Measurements from ENCODE around the gene RPL29.

The RPL29 gene

DNA sequence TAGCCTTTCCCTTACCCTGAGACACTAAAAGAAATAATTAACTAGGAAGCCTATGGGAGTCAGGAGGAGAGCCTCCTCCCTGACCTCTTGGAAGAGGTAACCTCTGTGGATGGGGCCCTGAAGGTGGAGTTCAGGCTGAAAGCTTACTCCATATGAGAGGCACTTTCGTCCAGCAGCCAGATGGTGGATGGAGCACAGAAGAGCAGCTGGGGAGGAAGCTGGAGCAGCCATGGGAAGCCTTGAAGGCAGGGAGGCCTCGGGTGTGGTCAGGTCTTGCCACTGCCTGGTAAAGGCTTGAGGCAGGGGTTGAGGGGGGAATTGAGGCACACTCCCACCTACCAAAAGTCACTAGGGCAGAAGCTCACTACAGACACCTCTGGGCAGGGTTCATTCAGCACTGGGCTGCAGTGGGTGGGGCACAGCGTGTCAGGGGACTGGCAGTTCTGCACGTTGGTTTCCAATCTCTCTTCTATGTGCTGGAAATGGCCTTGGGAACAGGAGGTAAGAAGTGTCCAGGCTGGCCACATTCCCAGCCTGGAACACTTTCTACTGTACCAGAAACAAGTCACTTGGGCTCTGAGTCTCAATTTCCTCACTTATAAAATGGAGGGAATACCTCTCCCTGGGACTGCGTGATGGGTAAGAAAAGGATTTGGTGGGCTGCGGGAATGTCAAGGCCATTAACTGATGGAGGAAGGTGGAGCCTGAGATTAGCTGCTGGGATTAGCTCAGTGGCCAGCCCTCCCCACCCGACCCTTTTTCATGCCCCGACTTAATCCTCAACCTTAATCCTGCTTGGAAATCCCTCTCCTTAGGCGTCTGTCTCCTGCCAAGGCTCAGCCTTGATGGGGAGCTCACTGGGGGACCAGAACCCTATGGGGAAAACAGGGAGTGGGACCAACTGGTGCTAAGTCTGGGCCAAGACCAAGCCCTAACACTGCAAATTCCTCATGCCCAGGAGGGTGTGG lies 33.8 kb downstream of the RPL29 start:
- DNase-seq, result no peak

DNA sequence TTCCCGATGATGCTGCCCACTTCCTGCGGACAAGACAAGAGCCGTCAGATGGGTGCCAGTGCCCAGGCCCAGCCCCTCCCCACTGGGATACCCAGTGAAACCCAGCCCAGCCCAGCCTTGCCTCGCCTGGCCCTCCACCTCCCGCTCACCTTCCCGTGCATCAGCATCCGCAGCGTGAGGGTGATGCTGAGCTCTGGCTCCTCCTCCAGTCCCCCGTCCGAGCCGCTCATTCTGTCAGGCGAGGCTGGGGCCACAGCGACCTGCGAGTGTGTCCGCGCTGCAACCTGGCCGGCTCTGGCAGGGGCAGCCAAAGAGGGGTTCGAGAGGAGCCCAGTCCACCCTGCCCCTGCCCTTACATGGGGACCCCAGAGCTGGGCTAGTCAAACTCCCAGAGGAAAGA lies 34.7 kb downstream of the RPL29 start:
- no peak for DNase-seq

DNA sequence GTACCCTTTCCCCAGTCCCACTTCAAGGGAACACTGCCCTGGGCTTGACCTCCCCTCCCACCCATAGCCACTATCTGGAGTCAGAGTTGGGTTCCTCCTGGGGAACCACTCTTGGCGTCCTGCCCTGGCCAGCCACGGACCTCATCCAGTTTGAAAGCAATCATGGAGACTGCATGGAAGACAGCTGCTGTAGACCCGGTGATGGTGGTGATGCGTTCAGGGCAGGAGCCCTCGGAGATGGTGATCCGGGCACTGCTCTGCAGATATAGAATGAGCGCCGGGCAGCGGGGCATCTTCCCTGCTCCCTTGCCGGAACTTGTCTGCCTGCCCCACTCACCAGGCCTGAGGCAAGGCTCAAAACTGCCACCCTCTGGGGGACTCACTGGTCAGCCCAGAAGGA lies 35.3 kb downstream of the RPL29 start:
- DNase-seq, result no peak

DNA sequence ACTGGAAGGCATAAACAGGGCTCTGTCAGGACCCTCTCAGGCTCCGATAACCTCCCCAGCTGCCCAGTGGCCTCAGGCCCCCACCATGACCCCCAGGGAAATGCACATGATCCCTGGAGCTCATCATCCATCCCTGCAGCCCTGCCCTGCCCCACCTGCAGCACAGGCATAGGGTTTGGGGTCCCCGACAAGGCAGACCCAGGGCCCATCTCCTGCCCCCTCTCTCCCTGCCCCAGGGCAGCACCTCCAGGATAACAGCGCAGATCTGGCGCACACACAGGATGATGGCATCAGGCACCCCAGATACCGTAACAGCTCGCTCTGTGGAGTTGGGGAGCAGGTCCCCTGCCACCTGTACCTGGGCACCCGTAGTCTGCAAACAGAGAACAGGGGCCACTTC lies 36.0 kb downstream of the RPL29 start:
- no peak for DNase-seq

DNA sequence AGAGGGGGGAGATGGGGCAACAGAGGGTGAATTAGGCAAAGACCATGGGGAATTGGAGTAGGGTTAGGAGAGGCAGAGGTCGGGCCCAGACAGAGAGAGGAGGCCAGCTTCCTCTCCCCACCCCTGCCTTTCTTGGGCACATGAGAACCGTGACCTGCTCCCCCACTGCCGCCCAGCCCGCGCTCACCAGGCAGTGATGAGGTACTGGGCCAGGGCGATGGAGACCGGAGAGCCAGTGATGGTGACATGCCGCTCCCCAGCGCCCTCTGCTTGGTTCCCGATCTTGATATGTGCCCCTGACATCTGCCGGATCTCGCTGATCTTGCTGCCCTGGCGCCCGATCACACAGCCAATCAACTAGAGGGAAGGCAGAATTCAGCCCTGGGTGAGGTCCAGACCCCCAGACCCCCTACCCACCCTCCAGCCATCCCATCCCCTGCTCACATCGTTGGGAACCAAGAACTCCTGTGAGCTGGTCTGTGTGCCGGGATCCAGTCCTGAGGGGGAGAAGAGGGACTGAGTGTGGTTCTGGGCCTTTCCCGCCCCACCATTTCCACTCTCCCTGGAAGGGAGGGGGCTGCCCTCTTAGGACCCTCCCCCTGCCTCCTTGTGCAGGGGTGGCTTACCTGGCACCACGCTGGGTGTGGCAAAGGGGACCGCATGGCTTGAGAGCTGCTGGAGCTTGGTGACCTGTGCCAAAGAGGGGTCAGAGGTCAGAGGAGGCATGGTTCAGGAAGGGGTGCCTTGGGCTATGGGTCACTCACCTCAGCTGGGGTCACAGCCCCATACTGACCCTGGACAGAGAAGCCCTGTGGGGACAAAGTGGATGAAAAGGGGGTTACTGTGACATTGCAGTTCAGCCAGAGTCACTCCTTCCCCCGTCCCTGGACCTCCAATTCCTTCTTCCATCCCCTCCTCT lies 36.8 kb downstream of the RPL29 start:
- no peak for DNase-seq

DNA sequence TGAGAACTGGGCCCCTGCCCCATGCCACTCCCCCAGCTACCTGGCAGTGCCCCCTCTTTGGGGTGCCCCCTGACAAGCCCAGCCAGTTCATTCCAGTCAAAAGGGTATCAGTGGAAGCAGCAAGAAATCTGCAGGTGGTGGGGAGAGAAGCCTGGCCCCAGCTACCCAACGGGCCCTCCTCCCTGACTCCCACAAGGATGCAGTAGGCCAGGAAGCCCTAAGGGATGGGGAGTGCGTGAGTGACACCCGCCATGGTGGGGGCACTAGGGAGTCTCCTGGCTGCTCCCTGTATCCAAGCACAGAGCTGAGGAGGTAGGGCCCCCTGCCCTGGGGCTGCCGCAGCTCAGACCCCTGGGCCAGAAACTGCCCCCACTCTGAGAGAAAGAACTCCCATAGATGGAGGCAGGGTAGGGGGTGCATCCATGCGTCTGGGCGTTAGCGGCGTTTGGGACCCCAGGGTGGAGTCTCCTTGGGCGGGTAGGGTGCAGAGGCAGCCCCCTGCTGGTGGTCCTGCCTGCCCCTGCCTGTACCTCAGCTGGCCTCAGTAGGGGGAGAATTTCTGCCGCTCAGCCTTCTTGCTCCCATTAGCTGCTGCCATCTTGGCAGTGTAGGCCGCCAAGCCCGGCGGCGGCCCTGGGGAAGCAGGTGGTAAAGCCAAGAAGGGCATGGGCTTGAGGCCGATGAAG lies 38.0 kb downstream of the RPL29 start:
- DNase-seq, result no peak

DNA sequence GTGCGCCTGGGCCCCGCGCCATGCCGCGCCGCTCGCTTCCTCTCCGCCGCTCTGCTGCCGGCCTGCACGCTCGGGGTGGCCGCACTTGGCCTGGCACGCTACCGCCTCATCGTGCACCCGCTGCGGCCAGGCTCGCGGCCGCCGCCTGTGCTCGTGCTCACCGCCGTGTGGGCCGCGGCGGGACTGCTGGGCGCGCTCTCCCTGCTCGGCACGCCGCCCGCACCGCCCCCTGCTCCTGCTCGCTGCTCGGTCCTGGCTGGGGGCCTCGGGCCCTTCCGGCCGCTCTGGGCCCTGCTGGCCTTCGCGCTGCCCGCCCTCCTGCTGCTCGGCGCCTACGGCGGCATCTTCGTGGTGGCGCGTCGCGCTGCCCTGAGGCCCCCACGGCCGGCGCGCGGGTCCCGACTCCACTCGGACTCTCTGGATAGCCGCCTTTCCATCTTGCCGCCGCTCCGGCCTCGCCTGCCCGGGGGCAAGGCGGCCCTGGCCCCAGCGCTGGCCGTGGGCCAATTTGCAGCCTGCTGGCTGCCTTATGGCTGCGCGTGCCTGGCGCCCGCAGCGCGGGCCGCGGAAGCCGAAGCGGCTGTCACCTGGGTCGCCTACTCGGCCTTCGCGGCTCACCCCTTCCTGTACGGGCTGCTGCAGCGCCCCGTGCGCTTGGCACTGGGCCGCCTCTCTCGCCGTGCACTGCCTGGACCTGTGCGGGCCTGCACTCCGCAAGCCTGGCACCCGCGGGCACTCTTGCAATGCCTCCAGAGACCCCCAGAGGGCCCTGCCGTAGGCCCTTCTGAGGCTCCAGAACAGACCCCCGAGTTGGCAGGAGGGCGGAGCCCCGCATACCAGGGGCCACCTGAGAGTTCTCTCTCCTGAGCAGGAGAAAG lies 39.6 kb downstream of the RPL29 start:
- no peak for DNase-seq

DNA sequence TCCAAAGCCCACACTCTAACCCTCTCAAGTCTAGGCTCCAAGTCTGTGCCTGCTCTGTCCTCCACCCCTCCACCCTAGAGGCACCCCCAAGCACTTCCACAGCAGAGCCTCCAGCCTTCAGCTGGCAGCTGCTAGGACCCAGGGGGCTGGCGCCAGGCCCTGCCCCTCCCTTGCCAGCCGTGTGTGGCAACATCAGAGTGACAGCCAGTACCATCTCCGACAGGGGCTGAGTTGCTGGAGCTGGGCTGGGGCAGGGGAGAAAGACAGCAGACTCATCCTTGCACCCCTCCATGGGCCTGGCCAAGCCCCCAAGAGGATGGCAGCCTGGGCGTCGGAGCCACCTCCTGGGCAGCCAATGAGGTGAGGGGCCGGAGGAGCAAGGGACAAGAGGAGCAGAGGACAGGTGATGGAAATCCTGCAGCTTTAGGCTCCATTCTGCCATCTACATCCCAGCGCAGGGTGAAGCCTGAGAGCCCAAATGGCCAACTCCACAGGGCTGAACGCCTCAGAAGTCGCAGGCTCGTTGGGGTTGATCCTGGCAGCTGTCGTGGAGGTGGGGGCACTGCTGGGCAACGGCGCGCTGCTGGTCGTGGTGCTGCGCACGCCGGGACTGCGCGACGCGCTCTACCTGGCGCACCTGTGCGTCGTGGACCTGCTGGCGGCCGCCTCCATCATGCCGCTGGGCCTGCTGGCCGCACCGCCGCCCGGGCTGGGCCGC lies 40.4 kb downstream of the RPL29 start, which contains the start of gene GPR62:
GPR62 (plus strand) TSS at position 207 of the 718 bp plus-strand sequence; CDS start at position 479, 272 bp downstream.
- DNase-seq, result no peak

DNA sequence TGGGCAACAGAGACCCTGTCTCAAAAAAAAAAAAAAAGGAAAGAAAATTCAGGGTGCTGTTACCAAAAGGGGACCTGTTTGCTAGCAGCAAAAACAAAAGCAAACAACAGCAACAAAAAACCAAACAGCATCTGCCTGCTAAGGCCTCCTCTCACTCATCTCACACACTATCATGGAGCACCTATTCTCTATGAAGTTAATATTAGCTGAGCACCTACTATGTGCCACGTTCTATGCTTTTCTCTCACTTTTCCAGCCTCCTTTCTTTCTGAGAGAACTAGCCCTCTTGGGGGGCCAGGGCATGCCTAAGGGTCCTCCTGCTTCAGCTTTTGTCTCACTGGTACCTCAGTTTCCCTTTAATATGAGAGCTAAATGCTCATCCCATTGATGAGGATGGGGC lies 41.0 kb downstream of the RPL29 start:
- DNase-seq, result no peak

DNA sequence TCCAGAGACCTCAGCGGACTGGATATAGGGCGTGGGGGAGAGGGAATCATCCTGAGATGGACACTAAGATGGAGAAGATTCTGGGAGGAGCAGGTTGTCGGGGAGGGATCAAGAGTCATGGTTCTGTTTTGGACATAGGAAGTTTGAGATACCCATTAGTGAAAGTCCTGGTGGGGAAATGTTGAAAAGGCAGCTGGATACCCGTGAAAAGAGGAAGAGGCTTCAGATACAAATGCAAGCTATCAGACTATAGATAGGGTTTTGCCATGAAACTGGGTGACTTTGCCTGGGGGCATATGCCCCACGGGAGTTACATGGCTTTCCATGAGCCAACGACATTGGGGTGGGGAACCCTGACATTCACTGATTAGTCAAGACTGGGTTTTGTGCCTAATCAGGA lies 41.6 kb downstream of the RPL29 start:
- DNase-seq, result no peak

DNA sequence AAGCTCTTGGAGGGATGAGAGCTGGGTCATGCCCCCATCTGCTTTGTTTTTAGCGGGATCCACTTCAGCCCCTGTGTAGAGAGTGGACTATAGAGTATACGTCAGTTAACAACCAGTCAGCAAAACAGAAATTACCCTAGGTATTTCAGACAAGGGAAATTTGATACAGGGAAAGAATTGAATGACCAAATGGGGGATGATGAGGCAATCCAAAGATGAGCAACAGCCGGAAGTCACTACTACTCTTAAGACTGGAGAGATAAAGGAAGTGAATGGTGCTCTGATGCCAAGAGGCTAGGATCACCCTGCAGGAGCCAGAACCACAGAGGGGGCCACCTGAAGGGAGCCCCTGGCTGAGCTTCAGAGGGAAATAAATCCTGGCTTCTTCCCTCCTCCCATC lies 42.2 kb downstream of the RPL29 start:
- DNase-seq, result no peak

DNA sequence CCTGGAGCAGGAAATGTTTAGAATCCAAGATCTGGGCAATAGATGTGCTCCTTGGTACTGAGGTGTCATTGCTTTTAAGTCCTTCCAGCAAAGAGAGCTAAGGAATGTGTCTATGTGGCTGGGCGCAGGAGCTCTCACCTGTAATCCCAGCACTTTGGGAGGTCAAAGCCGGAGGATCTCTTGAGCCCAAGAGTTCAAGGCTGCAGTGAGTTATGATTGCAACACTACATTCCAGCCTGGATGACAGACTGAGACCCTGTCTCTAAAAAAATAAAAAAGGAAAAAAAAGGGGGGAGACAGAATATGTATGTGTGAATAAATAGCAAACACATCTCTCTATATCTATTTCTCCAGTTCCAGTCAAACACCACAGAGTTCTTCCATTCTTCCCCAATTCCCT lies 44.8 kb downstream of the RPL29 start:
- no peak for DNase-seq

DNA sequence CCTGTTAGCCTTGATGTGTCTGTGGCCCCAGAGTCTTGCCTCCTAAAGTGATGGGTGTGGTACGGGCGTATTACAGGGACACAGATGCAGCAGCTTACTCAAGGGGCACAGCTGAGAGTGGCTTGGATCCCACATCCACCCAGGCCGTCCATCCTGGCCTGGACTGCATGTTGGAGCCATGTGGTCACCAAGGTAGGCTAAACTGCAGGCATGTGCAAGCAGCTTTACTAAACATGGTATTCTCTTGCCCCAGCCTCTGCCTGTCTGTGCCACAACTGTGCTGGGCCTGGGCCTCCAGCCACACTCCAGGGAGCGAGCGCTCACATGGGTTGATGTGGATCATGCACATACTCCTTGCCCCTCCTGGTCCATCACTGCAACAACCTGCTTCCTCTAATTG lies 46.6 kb downstream of the RPL29 start:
- no peak for DNase-seq

DNA sequence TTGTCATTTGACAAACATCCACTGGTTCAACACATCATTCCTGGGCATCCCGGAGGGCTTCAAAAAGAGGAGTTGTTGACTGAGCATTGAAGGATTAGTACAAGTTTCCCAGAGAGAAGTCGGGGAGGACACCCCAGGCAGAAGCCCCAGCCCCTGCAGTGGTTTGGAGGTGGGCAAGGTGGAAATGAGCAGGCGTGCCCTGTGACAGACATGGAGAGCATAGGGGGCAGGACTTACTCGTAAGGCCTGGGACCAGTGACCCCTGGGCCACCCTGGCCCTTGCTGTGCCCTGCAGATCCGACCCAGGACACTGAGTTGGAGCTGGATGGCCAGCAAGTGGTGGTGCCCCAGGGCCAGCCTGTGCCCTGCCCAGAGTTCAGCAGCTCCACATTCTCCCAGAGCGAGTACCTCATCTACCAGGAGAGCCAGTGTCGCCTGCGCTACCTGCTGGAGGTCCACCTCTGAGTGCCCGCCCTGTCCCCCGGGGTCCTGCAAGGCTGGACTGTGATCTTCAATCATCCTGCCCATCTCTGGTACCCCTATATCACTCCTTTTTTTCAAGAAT lies 47.6 kb downstream of the RPL29 start:
- no peak for DNase-seq

DNA sequence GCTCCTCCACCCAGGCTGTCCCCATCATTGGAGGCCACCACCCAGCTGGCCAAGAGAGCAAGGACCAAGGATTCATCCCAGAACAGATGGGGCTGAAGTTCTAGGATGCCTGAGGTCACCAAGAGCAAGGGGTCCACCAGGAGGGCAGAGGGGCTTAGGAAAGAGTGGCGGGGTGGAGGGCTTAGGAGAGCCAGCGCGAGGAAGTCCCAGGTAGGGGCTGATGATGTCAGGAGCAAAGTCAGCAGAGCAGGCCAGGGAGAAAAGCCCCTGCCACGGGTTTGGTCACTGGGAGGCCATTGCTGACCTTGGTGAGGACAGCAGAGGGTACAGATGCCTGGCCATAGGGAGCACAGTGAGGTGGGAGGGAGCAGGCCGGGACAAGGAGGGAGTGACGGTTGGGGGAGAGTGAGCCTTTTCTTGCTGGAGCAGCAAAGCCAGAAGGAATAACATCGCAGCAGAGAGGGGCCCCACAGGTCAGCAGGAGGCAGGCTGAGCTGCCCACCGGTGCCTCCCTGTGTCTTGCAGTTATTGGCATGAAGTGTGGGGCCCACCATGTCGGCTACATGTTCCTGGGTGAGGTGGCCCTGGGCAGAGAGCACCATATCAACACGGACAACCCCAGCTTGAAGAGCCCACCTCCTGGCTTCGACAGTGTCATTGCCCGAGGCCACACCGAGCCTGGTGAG lies 48.3 kb downstream of the RPL29 start:
- no peak for DNase-seq

DNA sequence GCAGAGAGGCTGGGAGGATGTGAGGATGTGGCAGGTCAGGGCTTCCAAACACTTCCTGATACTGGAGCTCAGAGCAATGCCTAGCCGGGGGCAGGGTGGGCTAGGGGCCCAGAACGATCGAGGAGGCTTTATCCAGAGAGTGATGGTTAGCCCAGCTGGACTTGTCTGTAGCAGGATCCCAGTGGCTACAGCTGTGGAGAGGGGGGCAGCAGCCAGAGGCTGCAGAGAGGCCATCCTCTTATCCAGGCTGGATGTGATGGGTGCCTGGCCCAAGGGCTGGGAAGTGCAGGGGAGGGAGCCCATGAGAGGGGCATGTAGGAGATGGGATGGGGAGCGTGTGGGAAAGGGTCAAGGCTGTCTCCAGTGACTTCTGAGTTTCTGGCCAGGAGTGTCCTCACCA lies 48.9 kb downstream of the RPL29 start:
- no peak for DNase-seq

DNA sequence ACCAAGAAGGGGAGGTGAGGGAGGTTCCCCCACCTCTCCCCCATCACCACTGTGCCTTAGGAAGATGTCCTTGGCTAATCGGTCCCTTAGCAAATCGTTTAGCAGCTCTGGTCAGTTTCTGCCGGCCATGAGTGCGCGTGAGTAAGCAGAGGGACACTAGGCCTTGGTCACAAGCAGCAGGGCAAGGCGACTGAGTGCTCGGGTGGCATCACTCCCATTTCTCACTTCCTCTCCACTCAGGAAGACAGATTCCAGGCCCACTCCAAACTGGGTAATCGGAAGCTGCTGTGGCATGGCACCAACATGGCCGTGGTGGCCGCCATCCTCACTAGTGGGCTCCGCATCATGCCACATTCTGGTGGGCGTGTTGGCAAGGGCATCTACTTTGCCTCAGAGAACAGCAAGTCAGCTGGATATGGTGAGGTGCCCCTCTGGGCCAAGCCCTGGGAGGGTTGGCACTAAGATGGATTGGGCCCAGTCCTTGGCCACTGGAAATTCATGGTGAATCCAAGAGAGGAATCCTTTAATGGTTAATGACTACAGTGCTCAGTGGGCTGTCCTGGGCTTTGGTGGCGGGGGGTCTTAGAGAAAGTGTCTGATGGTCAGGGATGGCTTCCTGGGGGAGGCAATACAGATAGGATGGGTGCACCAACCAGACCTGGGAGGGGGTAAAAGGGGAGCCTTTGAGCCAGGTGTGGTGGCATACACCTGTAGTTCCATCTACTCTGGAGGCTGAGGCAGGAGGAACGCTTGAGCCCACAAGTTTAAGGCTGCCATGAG lies 49.6 kb downstream of the RPL29 start:
- DNase-seq, result no peak

DNA sequence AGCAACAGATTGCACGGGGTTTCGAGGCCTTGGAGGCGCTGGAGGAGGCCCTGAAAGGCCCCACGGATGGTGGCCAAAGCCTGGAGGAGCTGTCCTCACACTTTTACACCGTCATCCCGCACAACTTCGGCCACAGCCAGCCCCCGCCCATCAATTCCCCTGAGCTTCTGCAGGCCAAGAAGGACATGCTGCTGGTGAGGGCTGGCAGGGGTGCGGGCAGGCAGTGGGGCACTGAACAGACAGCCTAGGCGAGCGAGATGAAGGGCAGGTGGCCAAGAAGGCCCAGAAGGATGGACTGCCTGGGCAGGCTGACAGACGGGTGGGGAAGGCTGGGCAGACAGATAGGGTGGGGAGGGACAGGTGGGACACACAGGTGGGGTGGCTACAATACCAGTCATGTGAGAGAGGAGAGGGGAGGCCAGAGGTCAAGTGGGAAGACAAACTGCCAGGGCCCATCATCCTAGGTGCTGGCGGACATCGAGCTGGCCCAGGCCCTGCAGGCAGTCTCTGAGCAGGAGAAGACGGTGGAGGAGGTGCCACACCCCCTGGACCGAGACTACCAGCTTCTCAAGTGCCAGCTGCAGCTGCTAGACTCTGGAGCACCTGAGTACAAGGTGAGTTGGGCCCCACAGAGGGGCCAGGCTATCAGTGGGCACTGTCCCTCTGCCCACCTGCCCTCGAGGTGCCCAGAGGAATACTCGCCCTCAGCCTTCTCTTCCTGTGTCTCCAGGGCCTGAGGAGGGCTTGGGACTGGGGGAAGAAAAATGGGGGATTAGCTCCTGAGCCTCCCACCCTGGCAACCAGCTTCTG lies 50.5 kb downstream of the RPL29 start:
- no peak for DNase-seq
